GM21619 (cell line): ENCODE data around the gene SERPINF2.
"Not testable (repeated sequence)": the region's sequence is repeated elsewhere in the genome, so short reads cannot be mapped to it uniquely, and the experiment has no call there.

Experiments used
- ATAC-seq: cut with Tn5 transposase; IDR thresholded peaks from one replicate; pipeline ENCODE4 v1.9.1; 2021; ENCODE audit not compliant: unreplicated experiment

Gene SERPINF2

DNA sequence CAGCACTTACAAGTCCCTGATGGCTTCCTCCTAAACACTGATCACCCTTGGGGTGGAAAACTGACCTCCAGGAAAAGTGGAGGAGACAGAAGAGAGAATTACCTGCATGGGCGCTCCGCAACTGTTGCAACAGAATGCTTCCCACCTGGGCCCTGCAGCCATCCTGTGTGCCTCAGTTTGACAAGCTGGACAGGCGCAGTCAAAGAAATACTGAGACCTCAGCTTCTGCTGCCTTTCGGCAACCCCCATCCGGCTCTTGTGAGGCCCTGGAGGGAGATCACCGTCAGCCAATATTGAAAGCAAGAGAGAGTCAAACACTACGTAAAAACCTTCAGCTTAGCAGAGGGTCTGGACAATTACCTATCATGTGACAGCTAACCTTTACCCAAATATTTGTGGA is 44.0 kb downstream of the SERPINF2 start:
- no peak for ATAC-seq

DNA sequence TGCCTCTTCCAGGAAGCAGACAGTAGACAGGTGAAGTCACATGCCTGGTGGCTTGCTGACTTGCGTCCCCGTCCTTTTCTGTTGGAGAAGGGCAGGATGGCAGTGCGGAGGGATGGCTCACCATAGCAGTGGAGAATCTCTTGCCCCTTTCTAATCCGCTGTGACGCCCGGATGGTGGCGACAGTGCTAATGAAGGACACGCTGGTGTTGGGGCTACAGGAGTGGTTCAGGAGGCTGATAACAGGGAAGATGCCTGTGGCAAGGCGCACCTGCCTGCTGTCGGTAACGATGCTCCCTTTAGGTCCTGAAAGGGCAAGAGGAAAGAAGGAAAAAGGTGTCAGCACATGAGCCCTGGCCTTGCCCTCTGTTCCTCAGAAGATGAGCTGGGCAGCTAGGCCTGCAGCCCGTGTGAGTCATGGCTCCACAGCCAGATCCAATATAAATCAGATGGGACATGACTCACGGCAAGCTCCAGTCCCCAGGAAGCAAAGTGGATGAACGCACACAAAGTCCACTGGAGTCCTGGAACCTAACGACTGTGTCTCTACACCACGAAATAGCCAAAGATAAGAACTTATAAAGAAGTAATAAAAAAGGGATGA is 44.7 kb downstream of the SERPINF2 start:
- no peak for ATAC-seq

- no peak for ATAC-seq
These were observed 47.3 kb downstream of the SERPINF2 start for GRCh38 chr17:1789936-1790335.

GRCh38 chr17:1792495-1793446 is 50.1 kb downstream of the SERPINF2 start:
- ATAC-seq = no peak

- no peak for ATAC-seq
These were observed 50.8 kb downstream of the SERPINF2 start for GRCh38 chr17:1793447-1793806.

GRCh38 chr17:1796800-1797199 is 54.1 kb downstream of the SERPINF2 start:
- ATAC-seq = no peak

DNA sequence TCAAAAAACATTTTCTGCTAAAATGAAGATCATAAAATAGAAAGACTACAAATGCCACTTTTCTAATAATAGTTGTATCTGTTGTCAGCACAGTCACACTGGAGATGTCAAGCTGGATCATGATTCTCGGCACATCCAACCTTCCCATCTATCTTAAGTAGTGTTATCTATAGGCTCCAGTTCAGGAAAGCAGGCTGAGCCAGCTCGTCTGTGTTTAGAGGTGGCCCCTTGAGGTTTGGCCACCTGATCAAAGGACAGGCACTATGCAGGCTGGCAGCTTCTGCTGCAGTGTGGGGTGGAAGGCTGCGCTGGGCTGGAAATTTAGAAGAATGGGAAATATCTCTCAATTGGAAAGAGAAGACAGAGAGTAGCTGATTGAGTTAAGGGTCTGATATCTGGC is 54.7 kb downstream of the SERPINF2 start:
- no peak for ATAC-seq

DNA sequence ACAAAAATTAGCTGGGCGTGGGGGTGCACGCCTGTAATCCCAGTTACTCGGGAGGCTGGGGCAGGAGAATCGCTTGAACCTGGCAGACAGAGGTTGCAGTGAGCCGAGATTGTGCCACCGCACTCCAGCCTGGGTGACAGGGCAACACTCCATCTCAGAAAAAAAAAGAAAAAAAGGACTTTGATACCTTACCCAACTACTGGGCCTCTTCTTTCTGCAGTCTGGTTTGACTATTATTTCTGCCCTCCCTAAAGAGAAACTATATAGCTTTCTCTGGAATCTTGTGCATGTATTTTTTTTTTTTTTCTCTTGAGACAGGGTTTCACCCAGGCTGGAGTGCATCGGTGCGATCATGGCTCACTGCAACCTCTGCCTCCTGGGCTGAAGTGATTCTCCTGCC is 55.2 kb downstream of the SERPINF2 start:
- not testable (repeated sequence) for ATAC-seq

- no peak for ATAC-seq
These were observed 57.6 kb downstream of the SERPINF2 start for GRCh38 chr17:1800240-1800639.

DNA sequence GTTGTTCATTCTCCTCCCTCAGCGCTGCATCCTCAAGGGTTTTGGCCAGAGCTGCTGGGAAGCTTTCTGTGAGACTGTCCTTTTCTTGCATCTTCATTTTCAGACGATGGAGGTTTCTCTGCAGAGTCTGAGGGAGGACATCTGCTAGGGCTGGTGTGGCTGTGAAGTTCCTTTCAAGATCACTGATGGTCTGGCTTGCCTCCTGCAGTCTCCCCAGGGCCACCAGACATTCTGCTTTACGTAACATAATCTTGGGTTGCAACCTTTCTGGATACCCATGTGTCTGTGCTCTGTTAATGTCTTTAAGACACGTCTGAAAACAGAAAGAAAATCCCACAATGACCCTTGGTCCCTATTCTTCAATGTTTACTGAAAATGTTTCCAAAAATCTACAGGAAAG is 58.0 kb downstream of the SERPINF2 start:
- no peak for ATAC-seq

GRCh38 chr17:1802429-1802828 is 59.8 kb downstream of the SERPINF2 start:
- ATAC-seq = no peak

DNA sequence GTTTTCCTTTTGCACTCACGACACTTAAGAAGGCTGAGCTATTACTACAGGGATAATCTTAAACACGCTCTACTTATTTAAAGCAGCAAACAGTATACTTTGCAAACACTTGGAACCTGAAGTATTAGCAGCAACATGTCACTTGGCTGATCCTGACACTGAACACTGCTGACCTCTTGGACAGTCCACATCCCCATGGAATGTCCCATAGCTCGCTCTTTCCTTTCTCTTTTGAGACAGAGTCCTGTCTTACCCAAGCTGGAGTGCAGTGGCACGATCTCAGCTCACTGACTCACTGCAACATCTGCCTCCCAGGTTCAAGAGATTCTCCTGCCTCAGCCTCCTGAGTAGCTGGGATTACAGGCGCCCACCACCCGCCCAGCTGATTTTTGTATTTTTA is 60.6 kb downstream of the SERPINF2 start:
- no peak for ATAC-seq
